Adipocyte (in vitro differentiated cells): Measurements from ENCODE around the gene ZNF709.
"Not testable (repeated sequence)": the region's sequence is repeated elsewhere in the genome, so short reads cannot be mapped to it uniquely, and the experiment has no call there.

Experiments
- DNase-seq: peaks from one replicate; pipeline ENCODE4 v3.0.0-alpha.2; 2015; ENCODE audit warnings: low read depth
- H3K27me3 ChIP-seq: replicated peaks from 2 replicates; pipeline ENCODE4 v1.7.0; 2013; ENCODE audit warnings: mild to moderate bottlenecking, low read length, moderate library complexity; ENCODE audit not compliant: control insufficient read depth, insufficient read depth
- H3K36me3 ChIP-seq: 2 replicates; pipeline ENCODE4 v1.7.0; 2013; ENCODE audit warnings: low read length, mild to moderate bottlenecking, moderate library complexity; ENCODE audit not compliant: control insufficient read depth, insufficient read depth, severe bottlenecking
- H3K4me1 ChIP-seq: 2 replicates; pipeline ENCODE4 v1.7.0; 2013; ENCODE audit warnings: mild to moderate bottlenecking, low read length, moderate library complexity; ENCODE audit not compliant: control insufficient read depth, insufficient read depth
- H3K4me3 ChIP-seq: 2 replicates; pipeline ENCODE4 v1.7.0; 2013; ENCODE audit warnings: mild to moderate bottlenecking, low read length, moderate library complexity
- H3K9ac ChIP-seq: 2 replicates; pipeline ENCODE4 v1.7.0; 2013; ENCODE audit warnings: mild to moderate bottlenecking, low read length, moderate library complexity
- H3K9me3 ChIP-seq: 2 replicates; pipeline ENCODE4 v1.7.0; 2013; ENCODE audit warnings: mild to moderate bottlenecking, low read length, moderate library complexity; ENCODE audit not compliant: control insufficient read depth

ZNF709 gene

DNA sequence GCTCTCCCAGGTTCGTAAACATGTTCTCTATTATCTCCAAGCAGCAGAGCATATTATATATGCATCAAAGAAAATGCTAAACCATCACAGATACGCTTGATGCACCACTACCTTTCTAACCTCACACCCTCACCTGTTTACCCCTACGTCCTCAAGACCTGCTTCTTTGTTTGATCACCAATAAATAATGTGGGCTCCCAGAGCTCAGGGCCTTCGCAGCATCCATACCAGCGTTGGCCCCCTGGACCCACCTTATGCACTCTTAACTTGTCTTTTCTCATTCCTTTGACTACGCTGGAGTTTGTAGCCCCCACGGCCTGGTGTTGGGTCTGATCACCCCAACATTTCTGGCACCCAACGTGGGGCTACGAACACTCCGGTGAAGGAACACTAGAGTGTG, 33.8 kb downstream of the ZNF709 start:
- Histone ChIP-seq H3K27me3 (no peaks in the 10 kb centered on the region), H3K4me1 (no peaks in the 10 kb centered on the region), H3K36me3 (no peaks in the 10 kb centered on the region), H3K4me3 (peak overlapping the region; percentile 47), H3K9me3 (peaks cover 67% of the 10 kb centered on the region), H3K9ac (no peak overlapping the region)
- no peak for DNase-seq

DNA sequence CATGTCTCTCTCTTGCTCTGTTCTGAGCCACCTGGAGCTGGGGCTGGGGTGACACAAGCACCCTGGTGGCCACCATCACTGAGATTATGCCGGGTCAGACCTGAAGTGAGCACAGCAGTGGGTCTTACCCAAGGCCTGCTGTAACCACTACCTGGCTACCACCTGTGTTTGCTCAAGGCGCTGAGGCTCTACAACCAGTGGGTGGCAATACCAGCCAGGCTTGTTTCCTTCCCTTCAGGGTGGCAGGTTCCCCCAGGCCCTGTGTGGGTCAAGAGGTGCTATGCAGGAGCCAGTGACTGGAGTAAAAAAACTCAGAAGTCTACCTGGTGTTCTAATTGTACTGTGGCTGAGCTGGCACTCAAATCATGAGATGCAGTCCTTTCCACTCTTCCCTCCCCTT, 35.8 kb downstream of the ZNF709 start:
- DNase-seq = no peak
- H3K4me1 ChIP-seq = no peaks in the 10 kb centered on the region
- H3K4me3 ChIP-seq = no peak overlapping the region
- H3K27me3 ChIP-seq = no peaks in the 10 kb centered on the region
- H3K36me3 ChIP-seq = no peaks in the 10 kb centered on the region
- H3K9ac ChIP-seq = no peak overlapping the region
- peaks cover 58% of the 10 kb centered on the region for H3K9me3 ChIP-seq

DNA sequence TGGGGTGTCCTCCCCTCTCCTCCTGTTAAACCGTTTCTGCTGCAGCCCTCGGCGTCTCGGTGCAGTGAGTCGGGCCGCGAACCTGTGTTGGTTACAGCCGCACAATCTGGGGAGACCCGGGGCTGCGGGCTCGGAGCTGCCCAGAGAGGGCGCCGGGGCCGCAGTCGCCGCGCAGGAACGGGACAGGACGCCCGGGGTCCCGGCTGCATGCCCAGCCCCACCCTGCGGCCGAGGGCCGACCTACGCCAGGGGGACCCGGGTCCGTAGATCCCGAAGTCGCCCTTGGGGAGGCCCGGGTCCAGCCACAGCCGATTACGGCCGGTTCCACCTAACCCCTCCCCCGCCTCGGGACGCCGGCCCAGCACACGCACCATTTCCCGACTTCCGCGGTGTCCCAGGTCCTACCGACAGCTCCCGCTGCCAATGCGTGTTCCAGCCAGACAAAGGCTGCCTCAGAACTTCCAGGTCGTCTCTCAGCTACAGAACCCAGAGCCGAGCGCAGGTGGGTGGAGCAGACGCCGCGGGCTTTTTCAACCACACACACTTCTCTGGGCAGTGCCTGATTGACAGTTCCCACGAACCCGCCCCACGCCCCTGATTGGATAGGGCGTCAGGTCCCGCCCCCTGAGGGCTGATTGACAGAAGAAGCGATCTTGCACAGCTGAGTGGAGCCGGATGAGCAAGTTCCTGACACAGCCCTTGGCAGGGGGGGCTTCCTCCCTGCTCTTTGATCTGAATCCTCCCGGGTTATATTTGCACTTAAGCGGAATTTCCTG, 43.9 kb downstream of the ZNF709 start, which contains the start of gene ZNF443:
Gene ZNF443, minus strand, starts transcription at position 481 of the 776 bp plus-strand sequence. Its CDS starts 107 bp downstream, at position 374.
- peak; percentile 98 for DNase-seq
- H3K27me3 ChIP-seq = no peaks in the 10 kb centered on the region
- H3K4me1 ChIP-seq = peaks cover 3% of the 10 kb centered on the region
- H3K9ac ChIP-seq = peak within 1 kb of the TSS; percentile 80
- H3K4me3 ChIP-seq = peak within 1 kb of the TSS; percentile 93
- H3K36me3 ChIP-seq = no peaks in the 10 kb centered on the region
- H3K9me3 ChIP-seq = peaks cover 9% of the 10 kb centered on the region

GRCh38 chr19:12439686-12440540, 44.7 kb downstream of the ZNF709 start:
- not testable (repeated sequence) for H3K36me3 ChIP-seq, H3K27me3 ChIP-seq, H3K4me1 ChIP-seq, H3K9me3 ChIP-seq
- Histone ChIP-seq H3K4me3 (peak overlapping the region; percentile 93), H3K9ac (peak overlapping the region; percentile 80)
- peak; percentile 29 for DNase-seq

- Histone ChIP-seq H3K36me3 (peaks cover 15% of the 10 kb centered on the region), H3K9me3 (peaks cover 27% of the 10 kb centered on the region), H3K4me3 (peak overlapping the region; percentile 32)
- H3K9ac ChIP-seq, H3K27me3 ChIP-seq, H3K4me1 ChIP-seq, DNase-seq: not testable (repeated sequence)
Observed at GRCh38 chr19:12430726-12431299, 53.8 kb downstream of the ZNF709 start.

- H3K4me3 ChIP-seq = no peak overlapping the region
- H3K4me1 ChIP-seq = no peaks in the 10 kb centered on the region
- H3K27me3 ChIP-seq = no peaks in the 10 kb centered on the region
- H3K9ac ChIP-seq = no peak overlapping the region
- H3K9me3 ChIP-seq = peaks cover 17% of the 10 kb centered on the region
- no peak for DNase-seq
- peaks cover 7% of the 10 kb centered on the region for H3K36me3 ChIP-seq
Observed at GRCh38 chr19:12425888-12426274, 58.7 kb downstream of the ZNF709 start.

DNA sequence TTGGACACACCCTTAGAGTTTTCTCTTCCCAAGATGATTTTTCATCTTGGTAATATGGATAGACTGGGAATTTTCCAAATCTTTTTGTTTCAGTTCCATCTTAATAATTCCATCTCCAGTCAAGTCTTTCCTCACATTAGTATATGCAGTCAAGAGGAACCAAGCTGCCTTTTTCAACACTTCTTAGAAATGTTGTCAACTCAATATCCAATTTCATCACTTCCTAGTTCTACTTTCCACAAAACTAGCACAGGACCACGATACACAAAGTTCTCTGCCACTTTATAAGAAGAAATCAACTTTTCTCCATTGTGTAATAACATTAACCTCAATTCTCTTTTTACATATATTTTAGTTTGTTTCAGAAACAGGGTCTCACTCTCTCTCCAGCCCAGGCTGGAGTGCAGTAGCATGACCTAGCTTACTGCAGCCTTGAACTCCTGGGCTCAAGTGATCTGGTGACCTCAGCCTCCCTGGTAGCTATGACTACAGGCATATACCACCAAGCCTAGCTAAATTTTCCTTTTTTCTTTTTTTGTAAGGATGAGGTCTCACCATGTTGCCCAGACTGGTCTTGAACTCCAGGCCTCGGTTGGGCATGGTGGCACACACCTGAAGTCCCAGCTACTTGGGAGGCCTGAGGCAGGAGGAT, 59.3 kb downstream of the ZNF709 start:
- Histone ChIP-seq H3K9me3 (peaks cover 12% of the 10 kb centered on the region), H3K9ac (no peak overlapping the region)
- DNase-seq = no peak

DNA sequence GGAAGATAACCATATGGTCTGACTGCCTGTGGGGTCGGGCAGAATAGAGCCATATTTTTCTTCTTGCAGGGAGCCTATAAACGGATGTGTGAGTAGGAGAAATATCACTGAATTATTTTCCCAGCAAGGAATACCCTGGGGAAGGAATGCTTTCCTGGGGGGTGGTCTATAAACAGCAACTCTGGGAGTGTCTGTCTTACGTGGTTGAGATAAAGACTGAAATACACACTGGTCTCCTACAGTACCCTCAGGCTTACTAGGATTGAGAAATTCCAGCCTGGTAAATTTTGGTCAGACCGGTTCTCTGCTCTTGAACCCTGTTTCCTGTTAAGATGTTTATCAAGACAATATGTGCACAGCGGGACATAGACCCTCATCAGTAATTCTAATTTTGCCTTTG, 67.3 kb downstream of the ZNF709 start:
- H3K9ac ChIP-seq, H3K4me3 ChIP-seq, H3K27me3 ChIP-seq, H3K36me3 ChIP-seq, DNase-seq, H3K9me3 ChIP-seq, H3K4me1 ChIP-seq: not testable (repeated sequence)

More for the DNA sequence above, 59.3 kb downstream of the ZNF709 start:
- H3K27me3 ChIP-seq = no peaks in the 10 kb centered on the region
- H3K4me1 ChIP-seq = no peaks in the 10 kb centered on the region
- H3K4me3 ChIP-seq = no peak overlapping the region
- H3K36me3 ChIP-seq = peaks cover 2% of the 10 kb centered on the region

- Histone ChIP-seq H3K4me3 (no peak overlapping the region), H3K36me3 (no peaks in the 10 kb centered on the region), H3K9me3 (no peaks in the 10 kb centered on the region), H3K27me3 (no peaks in the 10 kb centered on the region), H3K9ac (no peak overlapping the region), H3K4me1 (no peaks in the 10 kb centered on the region)
- no peak for DNase-seq
Observed at GRCh38 chr19:12411893-12412292, 72.7 kb downstream of the ZNF709 start.
